Stimulated activated CD8-positive, alpha-beta memory T cell treated with anti-CD3 and anti-CD28 coated beads, Interleukin-12 subunit alpha, Interleukin-12 subunit beta, amount 100 ng/mL, for 1 hour (primary cell): Measurements from ENCODE around the gene ETNK2.

ENCODE experiments used
- DNase-seq: peaks from one replicate; pipeline ENCODE4 v3.0.0-alpha.2; 2020; ENCODE audit warnings: low read depth

Gene ETNK2

GRCh38 chr1:204176049-204176448 is 24.2 kb upstream of the ETNK2 start:
- DNase-seq = no peak

- no peak for DNase-seq
These were observed 23.1 kb upstream of the ETNK2 start for GRCh38 chr1:204174958-204175357.

DNA sequence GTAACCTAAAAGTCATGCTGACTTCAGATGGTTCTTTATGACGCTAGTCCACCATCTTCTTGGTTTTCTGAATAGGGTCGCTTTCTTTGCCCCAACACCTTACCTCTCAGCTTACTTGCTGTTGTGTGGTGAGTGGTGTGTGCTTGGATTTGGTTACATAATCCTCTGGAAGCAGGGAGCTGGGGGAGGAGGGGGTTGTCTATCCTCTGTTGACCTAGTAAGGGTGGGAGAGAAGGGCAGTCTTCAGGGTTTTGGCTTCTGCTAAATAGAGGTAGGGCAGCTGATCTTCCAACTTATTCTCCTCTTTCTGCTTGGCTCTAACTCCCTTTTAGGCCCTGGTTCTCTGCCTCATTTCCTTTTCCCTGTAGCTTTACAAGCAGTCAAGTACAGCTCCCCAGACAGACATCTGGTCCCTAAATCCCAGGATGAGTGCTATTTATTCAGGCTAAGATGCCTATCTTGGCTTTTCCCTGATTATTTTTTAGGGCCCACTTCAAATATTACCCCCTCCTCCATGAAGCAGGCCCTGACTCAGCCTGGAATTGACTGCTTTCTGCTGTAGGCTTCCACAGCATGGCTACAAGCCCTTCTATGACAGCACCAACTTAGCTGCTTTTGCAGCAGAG is 20.7 kb upstream of the ETNK2 start:
- DNase-seq = no peak

GRCh38 chr1:204171751-204172178 is 19.9 kb upstream of the ETNK2 start:
- no peak for DNase-seq

DNA sequence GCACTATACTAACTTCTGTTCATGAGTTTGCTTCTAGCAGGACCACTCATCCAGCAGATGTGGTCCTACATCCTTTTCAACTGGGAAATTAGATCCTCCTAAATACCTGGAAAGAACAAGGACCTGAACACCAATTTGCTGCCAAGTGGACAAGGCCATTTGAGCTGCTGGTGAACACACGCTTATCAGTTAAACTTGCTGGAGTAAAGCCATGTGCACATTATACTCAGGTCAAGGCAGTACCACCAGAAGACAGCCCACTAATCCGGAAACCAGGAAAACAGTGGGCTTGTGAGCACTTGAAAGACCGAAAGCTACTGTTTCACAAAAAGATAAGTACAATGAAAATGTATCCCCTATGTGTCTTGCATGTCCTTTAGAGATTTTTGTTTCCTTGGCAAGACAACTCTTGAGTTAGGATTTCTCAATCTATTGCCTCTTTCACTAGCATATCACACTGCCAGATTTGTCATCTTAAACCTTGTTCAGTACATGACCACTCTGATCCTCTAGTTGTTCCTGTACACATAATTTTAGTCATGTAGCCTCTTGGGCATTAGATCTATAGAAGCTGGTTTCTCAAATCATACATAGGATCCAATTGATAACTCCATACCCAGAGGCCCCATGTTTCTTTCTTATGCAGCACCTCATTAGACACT is 18.8 kb upstream of the ETNK2 start:
- no peak for DNase-seq

DNA sequence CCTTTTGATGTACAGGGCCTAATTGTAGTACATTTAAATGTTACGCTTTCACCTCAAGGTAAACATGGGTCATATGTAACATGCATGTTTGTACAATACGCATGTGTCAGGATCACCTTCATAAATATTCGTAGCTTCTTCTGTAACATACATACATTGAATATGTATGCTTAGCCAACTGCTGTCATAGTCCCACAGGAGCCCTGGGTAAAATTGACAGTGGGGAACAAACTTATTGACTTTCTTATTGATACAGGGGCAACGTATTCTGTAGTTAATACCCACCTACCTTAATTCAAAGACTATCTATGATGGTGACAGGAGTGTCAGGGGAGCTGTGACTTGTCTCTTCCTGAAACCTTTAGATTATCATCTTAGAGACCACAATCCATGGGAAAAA is 18.0 kb upstream of the ETNK2 start:
- no peak for DNase-seq

- DNase-seq = no peak
These were observed 15.9 kb upstream of the ETNK2 start for GRCh38 chr1:204167730-204168129.

DNA sequence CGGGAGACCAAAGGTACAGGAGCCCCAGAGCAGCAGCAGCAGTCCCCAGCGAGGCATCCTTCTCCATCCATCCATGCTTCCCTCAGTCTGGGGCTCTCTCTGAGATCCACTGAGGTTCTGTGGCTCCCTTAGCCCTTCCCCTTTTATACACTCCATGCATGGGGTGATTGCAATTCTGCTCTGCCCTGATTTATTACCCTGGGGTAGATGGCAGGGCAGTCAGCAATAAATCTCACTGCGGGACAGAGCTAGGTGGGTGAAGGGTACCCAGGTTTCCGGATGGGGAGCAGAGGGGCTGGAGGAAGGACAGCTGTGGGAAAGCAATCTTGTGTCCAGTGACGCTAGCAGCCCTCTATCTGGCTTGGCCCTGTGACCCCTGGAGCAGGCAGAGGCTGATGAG is 14.4 kb upstream of the ETNK2 start, which contains the start of gene REN:
Gene REN, minus strand, starts transcription at position 119 of the 400 bp plus-strand sequence. Its CDS starts 44 bp downstream, at position 75.
- no peak for DNase-seq

DNA sequence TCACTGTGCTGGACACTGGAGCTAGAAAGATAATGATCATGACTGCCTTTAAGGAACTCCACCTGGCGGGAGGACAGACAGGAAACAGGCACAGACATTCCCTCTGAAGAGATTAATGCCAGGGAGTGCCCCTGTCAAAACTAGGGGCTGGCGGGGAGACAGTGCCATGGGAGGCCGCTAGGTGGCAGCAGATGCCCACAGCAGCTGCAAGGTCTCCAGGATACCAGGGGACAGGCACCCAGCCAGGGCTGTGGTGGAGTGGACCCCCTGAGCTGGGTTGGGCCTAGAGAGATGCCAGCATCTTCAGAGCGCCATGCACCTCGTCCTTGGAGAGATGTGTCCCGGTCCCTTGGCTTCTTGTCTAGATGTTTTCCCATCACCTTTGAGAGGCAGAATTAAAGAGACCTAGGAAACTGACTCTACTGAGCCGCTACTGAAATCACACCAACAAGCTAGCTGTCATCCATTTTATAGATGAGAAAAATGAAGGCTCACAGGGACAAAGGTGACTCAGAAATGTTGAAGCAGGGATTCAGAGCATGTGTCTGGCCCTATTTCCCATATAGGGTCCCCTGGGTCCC is 10.7 kb upstream of the ETNK2 start:
- DNase-seq = peak; percentile 58

DNA sequence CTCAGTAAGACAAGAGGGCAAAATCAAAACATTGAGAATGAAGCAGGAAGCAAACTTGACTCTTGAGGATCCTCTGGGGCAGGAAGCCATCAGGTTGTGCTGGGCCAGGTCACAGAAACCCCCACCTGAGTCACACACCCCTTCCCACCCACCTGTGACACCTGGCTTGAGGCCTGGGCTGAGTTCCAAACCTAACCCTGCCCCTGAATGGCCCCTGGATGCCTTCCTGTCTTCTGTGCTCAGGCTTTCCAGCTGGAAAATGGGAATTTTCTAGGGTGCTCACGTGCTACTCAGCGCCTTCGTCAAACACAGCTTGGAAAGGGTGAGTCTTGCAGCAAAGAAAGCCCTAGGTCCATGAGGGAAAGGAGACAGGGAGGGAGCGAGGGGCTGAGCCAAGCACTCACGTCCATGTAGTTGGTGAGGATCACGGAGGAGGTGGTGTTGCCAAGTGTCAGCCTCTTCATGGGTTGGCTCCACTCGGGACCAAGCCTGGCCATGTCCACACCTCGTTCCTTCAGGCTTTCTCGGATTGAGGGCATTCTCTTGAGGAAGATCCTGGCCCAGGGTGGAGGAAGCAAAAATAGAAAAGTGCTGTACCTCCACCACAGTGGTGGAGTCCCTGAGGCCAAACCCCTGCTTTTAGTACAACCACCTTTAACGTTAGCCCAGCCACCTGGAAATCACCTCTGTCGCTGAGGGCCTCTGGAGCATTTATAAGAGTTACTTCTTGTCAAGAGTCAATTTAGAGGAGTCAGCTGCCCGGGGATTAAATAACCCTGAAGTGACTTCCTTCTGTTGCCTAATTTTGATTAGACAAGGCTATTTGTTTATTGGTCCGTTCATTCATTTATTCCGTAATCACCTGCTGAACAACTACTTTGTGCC is 10.0 kb upstream of the ETNK2 start:
- DNase-seq = no peak

DNA sequence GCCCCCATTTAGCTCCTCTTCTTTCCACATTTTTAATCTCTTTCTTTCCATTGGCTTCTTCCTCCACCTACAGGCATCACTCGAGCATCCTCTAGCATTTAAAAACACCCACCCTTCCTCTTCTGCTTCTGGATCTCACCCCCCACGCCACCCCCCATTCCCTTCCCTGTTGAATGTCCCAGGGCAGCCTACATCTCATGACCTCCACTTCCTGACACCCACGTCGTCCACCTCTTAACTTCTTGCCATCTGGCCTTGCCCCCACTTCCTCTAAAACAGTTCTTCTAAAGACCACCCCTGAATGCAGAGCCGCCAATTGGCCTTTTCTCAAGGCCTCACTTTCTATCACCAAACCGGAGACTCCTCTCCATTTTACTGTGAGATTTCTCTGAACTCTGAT is 6.1 kb upstream of the ETNK2 start:
- no peak for DNase-seq

DNA sequence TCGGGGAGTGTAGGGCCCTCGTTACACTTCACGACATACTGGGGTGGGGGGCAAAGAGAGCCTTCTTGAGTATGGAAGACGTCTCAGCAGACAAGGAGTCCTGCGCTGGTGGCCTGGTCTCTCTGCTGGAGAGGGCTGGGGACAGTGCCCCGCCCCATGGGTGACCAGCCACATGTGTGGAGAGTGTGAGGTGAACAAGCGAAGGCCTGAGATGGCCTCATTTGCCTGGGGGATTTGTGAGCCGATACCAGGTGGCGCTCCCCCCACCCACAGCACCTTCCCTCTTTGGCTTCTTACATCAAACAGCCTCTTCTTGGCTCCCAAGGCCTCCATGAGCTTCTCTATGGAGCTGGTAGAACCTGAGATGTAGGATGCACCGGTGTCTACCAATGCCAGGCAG is 4.0 kb upstream of the ETNK2 start:
- DNase-seq = no peak

GRCh38 chr1:204154568-204155255 is 2.9 kb upstream of the ETNK2 start:
- DNase-seq = no peak

DNA sequence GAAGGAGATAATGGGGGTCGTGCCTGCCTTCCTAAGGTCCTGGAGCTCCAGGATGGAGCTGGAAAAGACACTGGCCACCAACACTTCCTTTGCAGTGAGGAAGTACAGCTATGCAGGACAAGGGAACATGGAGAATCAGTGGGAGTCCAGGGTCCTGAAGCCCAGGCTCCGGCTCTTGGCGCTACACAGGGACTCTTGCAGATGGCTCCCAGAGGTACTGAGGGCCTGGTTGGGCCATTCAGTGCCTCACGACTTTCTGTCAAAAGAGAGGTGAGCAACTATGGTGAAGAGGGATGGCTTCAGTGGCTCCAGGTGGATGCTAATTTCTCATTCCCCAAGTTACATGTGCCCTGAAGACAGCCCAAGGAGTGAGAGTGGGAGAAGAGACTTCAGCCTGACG is 1.8 kb upstream of the ETNK2 start:
- DNase-seq = no peak

- no peak for DNase-seq
These were observed 633 bp upstream of the ETNK2 start for GRCh38 chr1:204152310-204153044.

- DNase-seq = no peak
These were observed 917 bp downstream of the ETNK2 start for GRCh38 chr1:204150702-204151551.

GRCh38 chr1:204149635-204150565 is 1.9 kb downstream of the ETNK2 start:
- DNase-seq = no peak

DNA sequence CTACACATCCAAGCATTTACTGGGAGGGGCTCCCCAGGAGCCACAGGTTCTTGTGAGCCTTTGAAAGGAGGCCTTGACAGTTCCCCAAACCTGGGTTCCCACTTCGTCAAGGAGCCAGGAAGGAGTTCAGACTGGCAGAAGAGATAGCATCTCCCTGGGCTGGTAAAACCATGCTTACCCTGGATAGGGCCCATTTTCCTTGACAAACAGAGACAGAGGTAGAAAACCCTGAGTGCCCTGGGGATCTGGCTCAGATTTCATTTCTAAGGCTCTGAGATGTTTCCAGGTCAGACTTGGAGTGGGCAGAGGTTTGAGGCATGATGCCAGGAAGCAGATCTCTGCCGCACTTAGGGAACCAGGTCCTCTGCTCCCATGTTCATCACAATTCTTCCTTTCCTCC is 2.7 kb downstream of the ETNK2 start:
- DNase-seq = no peak
